T-helper 2 cell treated with Interferon-gamma antibody and Interleukin-4, amounts not matched to agents 5 μg/mL and 100 μg/mL, for 36 hours (primary cell): Measurements from ENCODE around the gene DCAF15.

Experiments used
- DNase-seq: peaks from one replicate; pipeline ENCODE4 v3.0.0; 2021; ENCODE audit warnings: low spot score
- H3K27ac Mint-ChIP-seq: one replicate; pipeline ENCODE4 v1.8.0; 2021; ENCODE audit warnings: mild to moderate bottlenecking, mixed read lengths
- H3K27me3 Mint-ChIP-seq: one replicate; pipeline ENCODE4 v1.8.0; 2021; ENCODE audit warnings: low read depth, mixed read lengths
- H3K36me3 Mint-ChIP-seq: one replicate; pipeline ENCODE4 v1.8.0; 2021; ENCODE audit warnings: low read depth, mixed read lengths
- H3K4me1 Mint-ChIP-seq: one replicate; pipeline ENCODE4 v1.8.0; 2021; ENCODE audit warnings: low read depth, mixed read lengths
- H3K4me3 Mint-ChIP-seq: one replicate; pipeline ENCODE4 v1.8.0; 2022; ENCODE audit warnings: mild to moderate bottlenecking, moderate library complexity, mixed read lengths
- H3K9me3 Mint-ChIP-seq: one replicate; pipeline ENCODE4 v1.8.0; 2021; ENCODE audit warnings: mixed read lengths

The DCAF15 gene

DNA sequence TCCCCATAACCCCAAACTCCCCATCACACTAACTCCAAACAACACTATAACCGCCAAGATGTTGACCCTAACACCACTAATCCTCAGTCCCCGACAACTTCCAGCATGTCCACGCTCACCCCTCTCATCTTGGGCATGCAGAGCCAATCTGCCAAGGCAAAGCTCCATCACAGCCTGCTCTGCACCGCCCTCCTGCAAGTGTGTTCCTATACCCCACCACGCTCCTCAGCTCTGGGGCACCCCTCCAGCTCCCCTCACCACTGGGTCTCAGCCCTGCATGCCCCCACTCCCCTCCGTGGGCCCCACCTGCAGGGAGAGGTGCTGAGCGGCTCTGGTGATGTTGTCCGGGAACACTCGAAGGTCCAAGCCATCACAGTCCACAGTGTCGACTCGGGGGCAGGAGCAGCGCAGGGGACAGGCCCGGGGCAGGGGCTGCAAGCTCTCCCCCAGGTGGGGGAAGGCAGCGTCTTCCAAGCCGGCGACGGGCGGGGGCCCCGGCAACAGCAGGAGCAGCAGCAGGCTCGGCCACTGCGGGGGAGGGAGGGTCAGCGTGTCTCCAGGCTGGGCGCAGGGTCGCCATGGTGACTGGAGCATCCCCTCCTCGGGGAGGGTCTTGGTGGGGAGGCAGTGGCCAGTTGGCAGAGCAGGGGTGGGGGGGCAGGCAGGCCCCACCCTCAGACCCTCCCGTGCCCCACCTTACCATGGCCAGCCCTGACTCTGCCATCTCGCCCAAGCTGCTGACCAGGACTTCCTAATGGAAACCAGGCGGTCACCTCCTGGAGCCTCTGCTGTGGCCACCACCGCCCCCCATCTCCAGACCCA is 14.6 kb upstream of the DCAF15 start:
- Mint-ChIP-seq H3K27me3 (peaks cover 9% of the 10 kb centered on the region), H3K36me3 (no peaks in the 10 kb centered on the region), H3K4me1 (peaks cover 2% of the 10 kb centered on the region), H3K9me3 (no peaks in the 10 kb centered on the region), H3K27ac (no peak overlapping the region), H3K4me3 (no peak overlapping the region)
- DNase-seq, result no peak

DNA sequence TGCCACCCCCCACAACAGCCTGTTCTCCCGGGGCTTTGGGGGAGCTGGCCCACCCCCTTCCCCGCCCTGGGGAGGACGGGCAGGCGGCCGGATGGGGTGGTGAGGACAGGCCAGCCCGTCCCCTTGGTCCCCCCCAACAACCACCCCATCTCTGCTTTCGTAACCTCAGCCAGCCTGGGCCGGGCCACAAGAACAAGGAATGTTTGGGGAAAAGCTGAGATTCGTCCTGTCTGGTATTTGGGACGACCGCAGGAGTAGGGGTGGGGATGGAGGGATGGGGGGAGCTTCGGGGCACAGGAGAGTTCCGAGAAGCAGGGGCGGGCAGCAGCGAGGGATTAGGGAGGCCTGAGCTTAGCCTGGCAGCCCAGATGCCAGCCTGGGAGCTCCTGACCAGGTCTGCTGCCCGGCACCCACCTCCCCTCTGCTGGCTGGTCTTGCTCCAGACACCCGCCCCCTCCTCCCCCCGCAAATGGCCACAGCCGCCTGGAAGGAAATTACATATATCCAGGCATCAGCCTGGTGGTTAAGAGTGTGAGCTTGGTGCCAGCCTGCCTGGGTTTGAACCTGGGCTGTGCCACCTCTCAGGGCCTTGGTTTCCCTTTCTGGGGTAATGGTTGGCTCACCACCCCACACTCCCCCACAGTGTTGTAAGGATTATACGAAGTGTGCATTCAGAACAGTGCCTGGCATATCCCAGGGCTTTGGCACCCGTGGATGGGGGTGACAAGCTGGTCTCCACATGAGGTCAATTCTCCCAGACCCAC is 13.8 kb upstream of the DCAF15 start, which contains the start of gene PODNL1:
PODNL1 (minus strand) TSS at position 117 of the 764 bp plus-strand sequence. CDS start 236 bp downstream, outside the sequence.
- Mint-ChIP-seq H3K27ac (no peak within 1 kb of the TSS), H3K4me3 (no peak within 1 kb of the TSS), H3K9me3 (no peaks in the 10 kb centered on the region), H3K27me3 (peaks cover 9% of the 10 kb centered on the region), H3K4me1 (peaks cover 2% of the 10 kb centered on the region), H3K36me3 (no peaks in the 10 kb centered on the region)
- DNase-seq, result no peak

DNA sequence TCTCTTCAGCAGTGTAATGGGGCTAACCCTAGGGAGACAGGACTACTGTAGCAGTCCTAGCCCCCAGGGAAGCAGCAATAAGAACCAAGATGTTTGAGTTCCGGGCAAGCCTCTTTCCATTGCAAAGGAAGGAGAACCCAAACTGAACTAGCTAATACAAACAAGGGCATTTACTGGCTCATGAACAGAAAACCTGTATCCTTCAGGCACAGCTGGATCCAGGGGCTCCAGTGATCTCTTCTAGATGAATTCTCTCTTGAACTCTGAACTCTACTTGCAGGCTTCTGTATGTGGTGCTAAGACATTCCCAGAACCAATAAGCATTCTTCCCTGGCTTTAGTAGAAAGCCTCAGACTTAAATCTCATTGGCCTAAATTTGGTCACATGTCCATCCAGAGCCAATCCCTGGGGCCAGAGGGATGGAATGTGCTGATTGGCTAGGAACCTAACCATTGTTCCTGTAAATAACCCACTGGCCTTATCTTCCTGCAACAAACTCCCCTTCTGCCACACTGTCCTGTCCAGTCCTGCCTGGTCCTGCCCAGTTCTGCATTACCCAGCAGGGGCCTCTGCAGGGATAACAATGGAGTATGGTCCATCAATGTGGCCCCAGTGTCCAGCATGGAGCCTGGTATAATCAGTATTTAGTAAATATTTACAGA is 10.2 kb upstream of the DCAF15 start:
- peaks cover 9% of the 10 kb centered on the region for H3K27me3 Mint-ChIP-seq
- H3K36me3 Mint-ChIP-seq, result no peaks in the 10 kb centered on the region
- H3K4me3 Mint-ChIP-seq, result no peak overlapping the region
- no peaks in the 10 kb centered on the region for H3K9me3 Mint-ChIP-seq
- no peak for DNase-seq
- no peaks in the 10 kb centered on the region for H3K4me1 Mint-ChIP-seq
- H3K27ac Mint-ChIP-seq, result no peak overlapping the region

DNA sequence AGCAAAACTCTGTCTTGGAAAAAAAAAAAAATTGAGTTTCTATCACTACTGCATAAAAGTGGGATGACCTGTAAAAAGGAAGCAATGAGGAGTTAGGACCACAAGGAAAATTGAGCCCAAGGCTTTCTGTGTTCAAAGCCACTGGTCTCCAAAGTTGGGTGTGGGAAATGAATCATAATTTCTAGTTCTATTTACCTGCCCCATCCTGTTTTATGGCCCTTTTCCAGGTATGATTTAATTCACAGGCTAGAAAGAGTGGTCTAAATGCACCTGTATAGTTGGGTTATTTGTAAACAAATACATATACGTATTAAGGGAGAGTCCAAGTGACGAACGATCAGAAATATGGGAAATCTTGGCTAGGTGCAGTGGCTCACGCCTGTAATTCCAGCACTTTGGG is 5.9 kb upstream of the DCAF15 start:
- Mint-ChIP-seq H3K4me1 (no peaks in the 10 kb centered on the region), H3K27me3 (no peaks in the 10 kb centered on the region), H3K9me3 (no peaks in the 10 kb centered on the region), H3K36me3 (no peaks in the 10 kb centered on the region), H3K4me3 (no peak overlapping the region), H3K27ac (no peak overlapping the region)
- DNase-seq, result no peak

DNA sequence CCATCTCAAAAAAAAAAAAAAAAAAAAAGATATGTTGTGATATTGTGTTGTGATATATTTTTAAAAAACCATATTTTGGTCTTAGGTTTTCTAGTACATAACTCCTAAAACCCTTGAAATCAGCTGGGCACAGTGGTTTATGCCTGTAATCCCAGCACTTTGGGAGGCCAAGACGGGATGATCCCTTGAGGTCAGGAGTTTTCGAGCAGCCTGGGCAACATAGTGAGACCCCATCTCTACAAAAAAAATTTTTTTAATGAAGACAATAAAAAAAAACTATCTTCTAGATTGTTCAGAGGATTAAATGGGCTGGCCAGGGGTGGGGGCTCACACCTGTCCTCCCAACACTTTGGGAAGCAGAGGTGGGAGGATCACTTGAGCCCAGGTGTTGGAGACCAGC is 1.3 kb upstream of the DCAF15 start:
- no peak overlapping the region for H3K4me3 Mint-ChIP-seq
- H3K36me3 Mint-ChIP-seq, result peaks cover 10% of the 10 kb centered on the region
- H3K27ac Mint-ChIP-seq, result no peak overlapping the region
- H3K27me3 Mint-ChIP-seq, result no peaks in the 10 kb centered on the region
- DNase-seq, result no peak
- H3K9me3 Mint-ChIP-seq, result no peaks in the 10 kb centered on the region
- peaks cover 16% of the 10 kb centered on the region for H3K4me1 Mint-ChIP-seq

DNA sequence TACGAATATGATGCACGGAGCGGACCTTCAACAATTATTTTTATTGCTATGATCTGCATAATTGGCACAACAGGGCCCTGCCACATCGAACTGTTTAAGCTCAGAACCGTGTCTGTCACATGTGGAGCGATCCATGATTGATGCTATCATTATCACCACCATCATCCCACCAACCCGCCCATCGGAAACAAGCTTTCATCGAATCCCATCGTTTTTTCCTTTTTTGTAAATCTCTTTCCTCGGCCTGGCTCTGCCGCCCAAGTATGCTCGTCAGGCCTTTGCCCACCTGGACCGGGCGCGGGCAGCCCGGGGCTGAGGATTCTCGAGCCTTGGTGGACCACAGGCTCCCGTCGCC is 533 bp upstream of the DCAF15 start:
- Mint-ChIP-seq H3K9me3 (no peaks in the 10 kb centered on the region), H3K4me3 (peak overlapping the region; percentile 99), H3K4me1 (peaks cover 16% of the 10 kb centered on the region), H3K36me3 (peaks cover 14% of the 10 kb centered on the region), H3K27me3 (no peaks in the 10 kb centered on the region), H3K27ac (peak overlapping the region; percentile 92)
- DNase-seq, result no peak

DNA sequence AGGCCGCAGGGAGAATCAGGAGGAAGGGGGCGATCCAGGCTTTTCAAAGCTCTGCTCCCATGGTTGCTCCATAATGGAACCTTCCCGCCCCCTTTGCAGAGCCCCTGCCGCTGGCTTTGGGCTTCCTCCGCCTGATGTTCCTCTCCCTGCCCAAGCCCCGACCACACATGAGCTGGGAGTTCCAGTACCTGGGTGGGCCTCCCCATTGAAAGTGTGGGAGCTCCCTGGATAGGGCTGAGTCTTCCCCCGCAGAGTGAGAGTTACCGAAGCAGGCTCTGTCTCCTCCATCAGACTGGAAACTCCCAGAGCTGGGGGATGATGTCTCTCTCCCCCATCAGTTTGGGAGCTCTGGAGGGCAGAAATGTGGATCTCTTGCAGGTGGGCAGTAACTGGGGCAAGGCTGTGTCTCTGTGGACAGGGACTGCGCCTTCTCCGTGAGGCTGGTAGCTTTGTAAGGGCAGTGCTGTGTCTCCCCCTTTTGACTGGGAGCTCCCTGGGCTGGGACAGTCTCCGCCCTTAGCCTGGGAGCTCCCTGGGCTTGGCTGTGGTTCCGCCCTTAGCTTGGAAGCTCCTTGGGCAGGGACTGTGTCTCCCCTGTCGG is 722 bp downstream of the DCAF15 start:
- Mint-ChIP-seq H3K36me3 (peaks cover 21% of the 10 kb centered on the region), H3K4me3 (peak overlapping the region; percentile 88), H3K9me3 (no peaks in the 10 kb centered on the region), H3K27ac (peak overlapping the region; percentile 78), H3K4me1 (peaks cover 16% of the 10 kb centered on the region), H3K27me3 (no peaks in the 10 kb centered on the region)
- no peak for DNase-seq

DNA sequence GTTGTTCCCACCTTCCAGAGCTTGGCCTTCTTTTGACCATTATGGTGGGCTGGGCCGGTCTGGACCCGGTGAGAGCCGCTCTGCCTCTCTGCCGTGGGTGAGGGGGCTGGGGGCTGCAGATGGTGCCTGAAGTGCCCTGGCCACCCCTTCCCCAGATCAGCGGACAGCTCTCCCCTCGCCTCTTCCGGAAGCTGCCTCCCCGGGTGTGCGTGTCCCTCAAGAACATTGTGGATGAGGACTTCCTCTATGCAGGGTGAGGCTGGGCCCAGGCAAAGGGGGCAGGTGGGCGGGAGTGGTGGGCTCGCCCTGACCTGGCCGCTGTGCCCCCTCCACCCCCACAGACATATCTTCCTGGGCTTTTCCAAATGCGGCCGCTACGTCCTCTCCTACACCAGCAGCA is 1.9 kb downstream of the DCAF15 start:
- Mint-ChIP-seq H3K27me3 (no peaks in the 10 kb centered on the region), H3K4me1 (peaks cover 16% of the 10 kb centered on the region), H3K9me3 (no peaks in the 10 kb centered on the region), H3K4me3 (peak overlapping the region; percentile 88), H3K27ac (no peak overlapping the region), H3K36me3 (peaks cover 24% of the 10 kb centered on the region)
- DNase-seq, result no peak

DNA sequence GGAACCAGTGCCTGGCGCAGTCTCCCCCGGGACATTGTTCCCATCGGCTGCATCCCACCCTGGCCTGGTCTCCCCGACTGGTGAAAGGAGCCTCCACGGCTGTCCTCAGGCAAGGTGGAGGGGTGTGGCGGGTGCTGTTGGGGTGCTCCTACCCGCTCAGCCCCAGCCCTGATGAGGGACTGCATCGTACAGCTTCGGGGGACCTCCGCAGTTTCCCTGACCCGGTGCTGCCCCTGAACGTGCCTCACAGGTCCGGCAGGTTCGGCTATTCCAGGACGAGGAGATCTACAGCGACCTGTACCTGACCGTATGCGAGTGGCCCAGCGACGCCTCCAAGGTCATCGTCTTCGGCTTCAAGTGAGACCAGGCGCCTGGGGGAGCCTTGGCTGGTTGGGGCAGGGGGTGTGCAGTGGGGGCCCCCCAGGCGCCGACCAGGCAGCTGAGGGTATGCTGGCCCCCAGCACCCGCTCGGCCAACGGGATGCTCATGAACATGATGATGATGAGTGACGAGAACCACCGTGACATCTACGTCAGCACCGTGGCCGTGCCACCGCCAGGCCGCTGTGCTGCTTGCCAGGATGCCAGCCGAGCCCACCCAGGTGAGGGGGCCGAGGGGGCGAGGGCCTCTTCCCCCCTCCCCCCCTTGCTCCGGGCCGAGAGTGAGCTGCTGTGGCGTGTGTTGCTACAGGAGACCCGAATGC is 3.5 kb downstream of the DCAF15 start:
- Mint-ChIP-seq H3K4me3 (no peak overlapping the region), H3K4me1 (peaks cover 16% of the 10 kb centered on the region), H3K27ac (no peak overlapping the region), H3K36me3 (peaks cover 32% of the 10 kb centered on the region), H3K9me3 (no peaks in the 10 kb centered on the region), H3K27me3 (no peaks in the 10 kb centered on the region)
- no peak for DNase-seq

DNA sequence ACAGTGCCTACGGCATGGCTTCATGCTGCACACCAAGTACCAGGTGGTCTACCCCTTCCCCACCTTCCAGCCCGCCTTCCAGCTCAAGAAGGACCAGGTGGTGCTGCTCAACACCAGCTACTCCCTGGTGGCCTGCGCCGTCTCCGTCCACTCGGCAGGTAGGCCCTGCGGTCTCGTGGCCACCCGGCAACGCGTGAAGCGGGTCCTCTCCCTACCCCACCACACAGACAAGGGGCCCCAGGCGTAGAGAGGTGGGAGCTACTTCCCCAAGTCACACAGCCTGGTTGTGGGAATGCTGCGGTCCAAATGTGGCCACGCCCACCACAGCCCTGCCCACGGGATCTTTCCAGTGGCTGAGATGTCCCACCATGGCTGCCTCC is 4.0 kb downstream of the DCAF15 start:
- Mint-ChIP-seq H3K27ac (no peak overlapping the region), H3K36me3 (peaks cover 34% of the 10 kb centered on the region), H3K4me3 (no peak overlapping the region), H3K27me3 (no peaks in the 10 kb centered on the region), H3K4me1 (peaks cover 16% of the 10 kb centered on the region), H3K9me3 (no peaks in the 10 kb centered on the region)
- no peak for DNase-seq

DNA sequence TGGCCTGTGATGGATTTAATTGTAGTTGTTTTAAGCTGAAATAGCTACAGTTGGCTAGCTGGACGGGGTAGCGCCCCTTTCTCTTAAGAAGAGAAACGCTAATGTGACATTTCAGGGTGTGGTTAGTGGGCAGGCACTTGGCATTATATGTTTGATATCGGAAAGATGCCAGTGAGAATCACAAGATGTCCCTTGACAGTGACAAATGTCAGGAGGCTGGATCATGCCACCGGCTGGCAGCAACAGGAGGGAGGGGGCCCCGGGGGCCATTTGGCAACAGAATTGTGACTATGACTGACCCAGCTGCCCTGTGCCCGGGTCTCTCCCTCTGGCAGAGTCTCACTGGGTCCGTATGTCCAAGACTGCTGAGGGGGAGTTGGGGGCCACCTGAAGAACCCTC is 4.7 kb downstream of the DCAF15 start:
- H3K27me3 Mint-ChIP-seq, result no peaks in the 10 kb centered on the region
- H3K36me3 Mint-ChIP-seq, result peaks cover 38% of the 10 kb centered on the region
- H3K9me3 Mint-ChIP-seq, result no peaks in the 10 kb centered on the region
- no peak for DNase-seq
- H3K4me1 Mint-ChIP-seq, result peaks cover 9% of the 10 kb centered on the region
- H3K4me3 Mint-ChIP-seq, result no peak overlapping the region
- H3K27ac Mint-ChIP-seq, result no peak overlapping the region

DNA sequence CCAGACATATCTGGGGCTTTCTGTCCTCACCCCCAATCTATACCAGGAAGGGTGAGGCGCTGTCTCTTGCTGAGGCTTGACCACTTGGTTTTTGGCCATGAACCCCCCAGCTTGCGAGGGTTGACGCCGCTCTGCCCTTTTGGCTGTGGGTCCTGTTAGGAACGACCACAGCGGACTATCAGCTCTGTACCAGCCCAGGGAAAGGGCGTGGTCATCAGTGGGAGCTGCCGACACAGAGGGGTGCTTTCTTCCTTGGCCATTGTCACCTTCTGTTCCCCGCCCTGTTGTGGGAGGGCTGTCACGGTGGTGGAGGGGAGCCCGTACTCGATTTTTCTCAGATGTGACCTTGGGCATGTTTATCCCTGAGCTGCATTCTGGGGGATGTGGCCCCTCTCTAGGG is 5.7 kb downstream of the DCAF15 start:
- Mint-ChIP-seq H3K4me1 (peaks cover 9% of the 10 kb centered on the region), H3K9me3 (no peaks in the 10 kb centered on the region), H3K27me3 (no peaks in the 10 kb centered on the region), H3K36me3 (peaks cover 36% of the 10 kb centered on the region), H3K27ac (no peak overlapping the region), H3K4me3 (no peak overlapping the region)
- DNase-seq, result no peak

DNA sequence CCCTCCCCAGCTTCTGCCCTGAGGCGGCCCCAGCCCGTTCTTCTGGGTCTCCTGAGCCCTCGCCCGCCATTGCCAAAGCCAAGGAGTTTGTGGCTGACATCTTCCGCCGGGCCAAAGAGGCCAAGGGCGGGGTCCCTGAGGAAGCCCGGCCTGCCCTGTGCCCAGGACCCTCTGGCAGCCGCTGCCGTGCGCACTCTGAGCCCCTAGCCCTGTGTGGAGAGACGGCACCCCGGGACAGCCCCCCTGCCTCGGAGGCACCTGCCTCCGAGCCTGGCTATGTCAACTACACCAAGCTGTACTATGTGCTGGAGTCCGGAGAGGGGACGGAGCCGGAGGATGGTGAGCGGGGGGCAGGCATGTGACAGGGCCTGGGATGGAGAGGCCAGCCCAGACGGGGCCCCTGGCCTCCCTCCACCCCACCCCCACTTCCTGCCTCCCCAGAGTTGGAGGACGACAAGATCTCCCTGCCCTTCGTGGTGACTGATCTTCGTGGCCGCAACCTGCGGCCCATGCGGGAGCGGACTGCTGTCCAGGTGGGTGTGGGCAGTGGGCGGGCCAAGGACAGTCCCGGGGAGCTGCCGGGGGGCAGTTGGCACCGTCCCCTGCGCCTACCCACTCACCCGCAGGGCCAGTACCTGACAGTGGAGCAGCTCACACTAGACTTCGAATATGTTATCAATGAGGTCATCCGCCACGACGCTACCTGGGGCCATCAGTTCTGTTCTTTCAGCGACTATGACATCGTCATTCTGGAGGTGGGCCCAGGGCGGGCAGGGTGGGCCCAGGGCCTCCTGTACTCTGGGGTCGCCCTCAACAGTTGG is 7.0 kb downstream of the DCAF15 start:
- Mint-ChIP-seq H3K4me1 (peaks cover 3% of the 10 kb centered on the region), H3K4me3 (no peak overlapping the region), H3K27ac (no peak overlapping the region), H3K27me3 (no peaks in the 10 kb centered on the region), H3K9me3 (no peaks in the 10 kb centered on the region), H3K36me3 (peaks cover 34% of the 10 kb centered on the region)
- DNase-seq, result no peak
